ENCODE results near the gene TNNC1. TPM values are rescaled to one million over a fixed set of nuclear protein-coding genes. Genes with fewer than 3 reads are reported as not detected.

The TNNC1 gene
- total RNA-seq, 1 donor from 2014 or later = 0.23 TPM

GRCh38 chr3:52433328-52433995 lies 20.4 kb downstream of the TNNC1 start:
- intact Hi-C loops (cut with micrococcal nuclease) = no loop called here

DNA sequence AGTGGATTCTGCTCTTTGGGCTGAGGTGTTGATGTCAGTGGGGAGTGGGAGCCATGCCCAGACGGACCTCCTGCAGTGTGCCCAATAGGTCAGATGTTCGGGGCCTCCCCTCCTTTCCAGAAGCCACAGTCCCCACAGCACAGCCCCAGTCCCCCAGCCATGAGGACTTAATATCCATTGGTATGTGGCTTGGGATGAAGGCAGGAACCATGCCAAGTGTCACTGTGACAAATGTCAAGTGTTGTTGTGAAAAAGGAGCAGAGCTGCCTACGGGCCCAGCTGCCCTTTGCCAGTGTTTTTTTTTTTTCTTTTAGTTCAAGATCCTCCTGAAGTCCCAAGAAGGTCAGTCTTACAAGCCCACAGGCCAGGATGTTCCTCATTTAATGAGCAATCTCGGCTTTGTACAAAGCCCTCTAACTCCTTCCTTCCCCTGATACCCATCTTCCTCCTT lies 21.1 kb downstream of the TNNC1 start:
- intact Hi-C loops (cut with micrococcal nuclease) = no loop called here

GRCh38 chr3:52432225-52432624 lies 21.6 kb downstream of the TNNC1 start:
- intact Hi-C loops (cut with micrococcal nuclease) = no loop called here

DNA sequence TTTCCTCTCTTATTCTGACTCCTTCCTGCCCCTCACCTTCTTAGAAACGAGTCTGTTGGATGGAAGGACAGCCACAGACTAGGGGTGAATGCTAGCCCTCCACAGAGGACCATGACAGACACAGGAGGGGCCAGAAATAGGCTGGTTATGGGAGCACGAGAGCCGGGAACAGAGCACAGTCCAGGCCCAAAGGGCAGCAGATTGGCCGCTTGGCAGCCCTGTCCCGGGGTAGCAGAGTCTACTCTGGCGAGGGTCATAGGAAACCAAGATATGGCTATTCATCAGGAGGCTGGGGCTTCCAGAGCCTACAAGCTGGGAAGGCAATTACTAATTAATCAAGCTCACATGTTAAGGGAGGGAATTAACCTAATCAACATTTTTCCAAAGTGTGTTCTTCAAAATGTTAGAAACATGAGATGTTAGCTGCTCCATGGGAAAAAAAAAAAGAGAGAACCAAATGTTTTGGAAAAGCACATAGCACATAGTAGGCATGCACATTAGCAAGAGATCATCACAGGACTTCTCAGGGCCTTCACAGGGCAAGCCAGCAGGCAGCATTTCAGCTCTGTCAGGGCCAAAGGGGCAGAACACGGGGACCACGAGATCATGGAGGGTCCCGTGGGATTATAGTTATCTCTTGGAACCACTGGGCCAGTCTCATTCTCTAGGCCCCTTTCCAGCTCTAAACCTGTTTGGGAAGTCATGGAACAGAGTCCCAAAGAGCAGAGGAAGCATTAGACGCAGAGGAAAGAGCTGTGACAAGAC lies 22.2 kb downstream of the TNNC1 start:
- intact Hi-C loops (cut with micrococcal nuclease) = no loop called here

- intact Hi-C loops (cut with micrococcal nuclease) = no loop called here
Measured at GRCh38 chr3:52430416-52430810, 23.4 kb downstream of the TNNC1 start.

- intact Hi-C loops (cut with micrococcal nuclease) = no loop called here
Measured at GRCh38 chr3:52429779-52430415, 23.9 kb downstream of the TNNC1 start.

DNA sequence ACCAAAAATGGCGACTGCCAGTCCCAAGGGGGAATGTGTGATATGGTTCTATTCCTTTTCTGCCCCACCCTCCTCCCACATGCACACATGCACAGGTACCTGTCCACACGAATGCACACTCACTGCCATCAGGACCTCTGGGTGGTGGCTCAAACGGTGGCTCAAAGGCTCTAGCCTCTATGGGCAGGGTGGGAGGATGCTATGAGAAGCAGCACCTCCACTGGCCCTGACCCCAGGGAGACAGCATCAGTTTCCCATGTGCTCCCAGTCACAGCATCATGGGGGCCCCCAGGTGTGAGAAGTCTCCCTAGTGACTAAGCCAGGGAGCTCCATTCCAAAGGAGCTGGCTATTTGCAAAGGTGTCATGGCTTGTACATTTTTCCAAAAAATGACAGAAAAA lies 24.8 kb downstream of the TNNC1 start:
- intact Hi-C loops (cut with micrococcal nuclease) = no loop called here

GRCh38 chr3:52428151-52429005 lies 25.5 kb downstream of the TNNC1 start:
- intact Hi-C loops (cut with micrococcal nuclease) = loop anchor here (1.0 kb wide), 1 partner anchor 17 kb away; the partner anchor contains the start of gene SEMA3G

- intact Hi-C loops (cut with micrococcal nuclease) = no loop called here
Measured at GRCh38 chr3:52423173-52423572, 30.7 kb downstream of the TNNC1 start.

DNA sequence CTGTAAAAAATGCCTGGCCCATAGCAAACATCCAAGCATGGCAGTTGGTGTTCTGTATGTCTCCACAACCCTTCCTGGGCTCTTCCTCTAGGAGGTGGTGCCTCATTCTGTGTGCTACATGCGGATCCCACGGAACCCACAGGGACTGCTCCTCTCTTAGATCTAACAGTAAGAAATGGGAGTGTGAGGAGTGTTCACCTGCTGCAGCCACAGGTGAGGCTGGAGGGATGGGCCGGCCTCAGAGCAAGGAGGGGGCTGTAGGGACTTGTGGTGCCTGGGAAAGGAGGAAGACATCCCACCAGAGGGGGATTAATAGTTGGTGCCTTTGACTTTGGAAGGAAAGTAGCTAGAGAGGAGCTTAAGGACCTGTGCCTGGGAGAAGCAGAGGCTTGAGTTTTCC lies 31.2 kb downstream of the TNNC1 start:
- intact Hi-C loops (cut with micrococcal nuclease) = no loop called here

DNA sequence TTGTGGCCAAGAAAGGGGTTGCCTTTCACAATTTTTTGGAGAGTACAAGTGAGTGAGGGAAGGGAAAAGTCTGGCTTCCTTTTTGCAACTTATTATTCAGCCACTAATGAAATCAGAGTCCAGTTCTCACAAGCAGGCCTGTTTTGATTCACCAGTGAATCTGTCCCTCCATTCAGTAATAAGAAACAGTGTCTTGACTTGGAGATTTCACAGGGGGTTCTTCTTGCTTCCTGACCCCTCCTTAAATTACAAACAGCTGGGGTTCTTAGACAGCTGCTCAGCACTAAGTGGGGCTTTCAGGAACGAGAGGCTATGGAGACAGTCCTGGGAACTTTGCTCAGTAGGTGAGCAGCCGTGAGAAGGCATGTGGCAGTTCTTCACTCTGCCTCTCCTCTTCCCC lies 33.5 kb downstream of the TNNC1 start:
- intact Hi-C loops (cut with micrococcal nuclease) = no loop called here

GRCh38 chr3:52415800-52416199 lies 38.0 kb downstream of the TNNC1 start:
- intact Hi-C loops (cut with micrococcal nuclease) = no loop called here

GRCh38 chr3:52408466-52408865 lies 45.4 kb downstream of the TNNC1 start:
- intact Hi-C loops (cut with micrococcal nuclease) = no loop called here

DNA sequence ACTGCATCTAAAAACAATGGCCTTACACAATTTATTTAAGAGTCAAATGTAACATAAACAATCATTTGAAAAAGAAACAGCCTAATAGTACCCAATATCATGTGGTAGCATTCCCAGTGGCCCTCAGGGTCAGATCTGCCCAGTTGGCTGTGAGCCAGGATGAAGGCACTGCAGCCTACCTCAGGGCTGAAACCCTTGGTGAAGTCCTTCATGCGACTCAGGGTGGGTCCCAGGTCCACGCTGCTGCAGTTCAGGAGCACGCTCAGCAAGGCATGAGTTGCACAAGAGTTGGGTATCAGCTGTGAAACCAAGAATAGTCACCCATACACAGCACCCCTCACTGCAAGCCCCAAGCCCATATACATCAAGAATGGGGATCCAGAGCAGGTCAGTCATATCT lies 46.1 kb downstream of the TNNC1 start:
- intact Hi-C loops (cut with micrococcal nuclease) = no loop called here

GRCh38 chr3:52406791-52407510 lies 46.9 kb downstream of the TNNC1 start:
- intact Hi-C loops (cut with micrococcal nuclease) = no loop called here

- intact Hi-C loops (cut with micrococcal nuclease) = no loop called here
Measured at GRCh38 chr3:52406231-52406661, 47.6 kb downstream of the TNNC1 start.

DNA sequence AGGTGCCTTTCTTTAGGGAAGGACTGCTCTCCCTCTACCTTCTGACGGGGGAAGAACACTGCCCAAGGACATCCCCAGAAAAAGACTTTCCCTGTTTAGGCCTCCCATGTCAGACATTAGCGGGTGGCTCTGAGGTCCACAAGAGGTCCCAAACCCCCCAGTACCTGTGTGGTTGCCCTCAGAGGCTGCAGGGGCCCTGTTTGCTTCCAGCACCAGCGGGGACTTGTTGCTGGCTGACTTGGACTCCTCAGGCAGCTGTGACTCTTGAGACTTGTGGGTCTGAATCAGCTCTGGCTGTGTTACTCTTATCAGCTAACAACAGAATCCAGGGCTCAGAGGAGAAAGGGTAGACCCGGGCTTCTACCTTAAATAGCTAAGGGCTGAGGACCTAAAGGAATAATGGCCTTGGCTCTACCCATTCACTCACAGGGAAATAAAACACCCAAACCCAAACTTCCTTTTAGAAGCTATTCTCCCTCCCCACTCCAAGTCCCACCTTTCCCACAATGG lies 48.2 kb downstream of the TNNC1 start:
- intact Hi-C loops (cut with micrococcal nuclease) = no loop called here

DNA sequence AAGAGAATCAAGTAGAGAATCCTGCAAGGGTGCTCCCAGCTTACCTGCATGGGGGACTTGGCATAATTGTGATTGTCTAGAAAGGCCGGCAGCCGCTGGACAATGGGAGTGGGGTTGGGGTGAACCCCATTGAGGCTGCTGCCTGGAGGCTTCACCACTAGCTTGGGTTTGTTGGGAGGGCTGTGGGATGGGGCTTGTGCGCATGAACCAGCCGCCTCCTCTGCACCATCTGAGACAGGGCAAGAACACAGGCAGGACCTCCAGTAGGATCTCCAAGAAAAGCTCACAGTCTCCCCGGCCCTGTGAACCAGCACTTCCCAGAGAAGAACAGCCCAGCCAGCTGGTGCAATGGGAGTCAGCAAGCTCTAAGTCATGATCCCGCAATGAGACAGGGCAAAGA lies 48.8 kb downstream of the TNNC1 start:
- intact Hi-C loops (cut with micrococcal nuclease) = no loop called here

- intact Hi-C loops (cut with micrococcal nuclease) = no loop called here
Measured at GRCh38 chr3:52404391-52404790, 49.5 kb downstream of the TNNC1 start.

GRCh38 chr3:52403955-52404354 lies 49.9 kb downstream of the TNNC1 start:
- intact Hi-C loops (cut with micrococcal nuclease) = no loop called here

All from T-helper 2 cell treated with Interferon-gamma antibody and Interleukin-4, amounts not matched to agents 100 ng/mL and 5 ng/mL, for 36 hours (primary cell).